K562 (cell line): ENCODE data around the gene G6PD. TPM values are rescaled to one million over a fixed set of nuclear protein-coding genes. Genes with fewer than 3 reads are reported as not detected.
A peak's percentile ranks its signal among the peaks of the same experiment; 100 is the strongest.

ENCODE experiments used
- CHD2 ChIP-seq: IDR thresholded peaks from 2 replicates; pipeline ENCODE4 v1.6.1; 2011; ENCODE audit warnings: low read depth, low read length
- GABPB1 ChIP-seq: sonication (generic); formaldehyde crosslinking; IDR thresholded peaks from 2 replicates; pipeline ENCODE4 v1.8.0; 2022; ENCODE audit warnings: mild to moderate bottlenecking, missing genetic modification reagents
- GTF2A2 ChIP-seq: IDR thresholded peaks from 2 replicates; pipeline ENCODE4 v1.6.1; 2016; ENCODE audit warnings: mild to moderate bottlenecking, missing genetic modification characterization, missing compliant biosample characterization
- HBP1 ChIP-seq: fragments of 450-650 bp; formaldehyde crosslinking; IDR thresholded peaks from 2 replicates; pipeline ENCODE4 v1.4.0; 2022; ENCODE audit warnings: missing genetic modification characterization
- ILF3 ChIP-seq: fragments of 450-650 bp; IDR thresholded peaks from 2 replicates; pipeline ENCODE4 v1.6.1; 2018; ENCODE audit warnings: antibody characterized with exemption, mild to moderate bottlenecking, moderate library complexity, borderline replicate concordance
- JUND ChIP-seq, 2 experiments: IDR thresholded peaks; 2 replicates in 1 of 2; 3 replicates in 1 of 2; pipeline ENCODE4 v1.6.1; 2011; ENCODE audit warnings: borderline replicate concordance in 2 of 2, low read depth in 2 of 2, low read length in 2 of 2, improper control_type of control experiment in 1 of 2, missing biosample characterization in 1 of 2, missing genetic modification characterization in 1 of 2, missing genetic modification reagents in 1 of 2
- MTA3 ChIP-seq: fragments of 450-650 bp; formaldehyde crosslinking; IDR thresholded peaks from 2 replicates; pipeline ENCODE4 v1.6.1; 2017; ENCODE audit warnings: mild to moderate bottlenecking, borderline replicate concordance
- NBN ChIP-seq: fragments of 450-650 bp; IDR thresholded peaks from 2 replicates; pipeline ENCODE4 v1.6.1; 2016; ENCODE audit warnings: low read depth, mild to moderate bottlenecking
- NCOA1 ChIP-seq: fragments of 450-650 bp; IDR thresholded peaks from 2 replicates; pipeline ENCODE4 v1.6.1; 2016; ENCODE audit warnings: low read depth
- NCOA6 ChIP-seq: fragments of 450-650 bp; IDR thresholded peaks from 2 replicates; pipeline ENCODE4 v1.6.1; 2017; ENCODE audit warnings: mild to moderate bottlenecking
- POLR2A ChIP-seq: fragments of 450-650 bp; conservative IDR thresholded peaks from 2 replicates; pipeline ENCODE4 v1.6.1; 2016
- POLR3G ChIP-seq: IDR thresholded peaks from 2 replicates; pipeline ENCODE4 v1.6.1; 2011; ENCODE audit not compliant: insufficient read length, insufficient replicate concordance; ENCODE audit errors: extremely low read depth
- RAD51 ChIP-seq: fragments of 450-650 bp; IDR thresholded peaks from 2 replicates; pipeline ENCODE4 v1.7.1; 2016; ENCODE audit warnings: low read depth, mild to moderate bottlenecking, borderline replicate concordance
- RNF219 ChIP-seq: fragments of 250-450 bp; sonication (Bioruptor Pico); IDR thresholded peaks from 2 replicates; pipeline ENCODE4 v1.5.0; 2022; ENCODE audit warnings: mild to moderate bottlenecking
- SAFB ChIP-seq: fragments of 200-400 bp; formaldehyde crosslinking; IDR thresholded peaks from 2 replicates; pipeline ENCODE4 v1.6.1; 2017; ENCODE audit warnings: low read depth, low read length, borderline replicate concordance
- SIX5 ChIP-seq, 2 experiments: IDR thresholded peaks; 2 replicates each; pipeline ENCODE4 v1.6.1; 2011; ENCODE audit warnings: low read length in 2 of 2, borderline replicate concordance in 1 of 2, low read depth in 1 of 2, mild to moderate bottlenecking in 1 of 2, moderate library complexity in 1 of 2; ENCODE audit not compliant: insufficient read depth in 1 of 2
- SP2 ChIP-seq: IDR thresholded peaks from 2 replicates; pipeline ENCODE4 v1.6.1; 2011; ENCODE audit warnings: mild to moderate bottlenecking, low read depth, low read length, moderate library complexity; ENCODE audit not compliant: poor library complexity, severe bottlenecking; ENCODE audit errors: extremely low read depth
- TCFL5 ChIP-seq: fragments of 250-450 bp; sonication (Bioruptor Pico); conservative IDR thresholded peaks from 2 replicates; pipeline ENCODE4 v1.6.1; 2021; ENCODE audit warnings: mild to moderate bottlenecking, moderate library complexity, matching md5 sums
- ZNF263 ChIP-seq: sonication (generic); formaldehyde crosslinking; IDR thresholded peaks from 2 replicates; pipeline ENCODE4 v1.8.0; 2022; ENCODE audit warnings: mild to moderate bottlenecking, missing genetic modification reagents, borderline replicate concordance
- ZNF551 ChIP-seq: fragments of 250-450 bp; sonication (Bioruptor Pico); IDR thresholded peaks from 2 replicates; pipeline ENCODE4 v1.5.0; 2021; ENCODE audit warnings: mild to moderate bottlenecking, moderate library complexity
- ZNF785 ChIP-seq: fragments of 250-450 bp; sonication (Bioruptor Pico); IDR thresholded peaks from 2 replicates; pipeline ENCODE4 v1.4.0; 2020; ENCODE audit warnings: mild to moderate bottlenecking
- polyA plus RNA-seq, 8 experiments: library from polyadenylated mRNA; depleted of rRNA in 4 of 8; stranded (reverse) in 5 of 8; unstranded in 3 of 8; fragments of >200 nt; fragmentation: Nextera tagmentation in 2 of 8; fragmentation: Illumina TruSeq in 1 of 8; extraction: Ambion mirVana in 2 of 8; extraction: Trizol in 1 of 8; gene quantifications; 2 replicates each; pipeline versions ENCODE4 v1.2.1 to v1.2.3, GENCODE V29; 2011 to 2014; ENCODE audit warnings: inconsistent platforms in 1 of 8, missing spikeins in 1 of 8
- total RNA-seq, 7 experiments: library from RNA; depleted of rRNA in 6 of 7; stranded (reverse); fragments of >200 nt in 6 of 7; fragmentation: Illumina TruSeq in 2 of 7; extraction: Trizol in 2 of 7; gene quantifications; 2 replicates each; pipeline versions ENCODE4 v1.2.1 to v1.2.3, GENCODE V29; 2011 to 2021; ENCODE audit warnings: low replicate concordance in 1 of 7
- TF ChIP-seq, protein P1 (sequence below): fragments of 250-450 bp; sonication (Bioruptor Pico); IDR thresholded peaks from 2 replicates; pipeline ENCODE4 v1.8.0; 2021; ENCODE audit warnings: borderline replicate concordance, mild to moderate bottlenecking, moderate library complexity; ENCODE audit not compliant: poor library complexity, severe bottlenecking
- TF ChIP-seq, protein P2 (sequence below): fragments of 450-650 bp; IDR thresholded peaks from one replicate; pipeline ENCODE4 v1.6.1; 2018; ENCODE audit warnings: mild to moderate bottlenecking, moderate library complexity; ENCODE audit not compliant: partially characterized antibody

Gene G6PD
- total and polyA plus RNA-seq, 9 of the 15 experiments (the other 6 are each of a cell fraction or from before 2014, with no cell fraction given), result 2.9 to 222 (median 66.4) TPM

GRCh38 chrX:154490414-154491083, 56.1 kb downstream of the G6PD start, which contains the start of gene SLC10A3 (continued):
- no peak for TF ChIP-seq HBP1 (CRISPR knock-in tag)
- peak; percentile 57; the same call in 1 of the 2 replicates for TF ChIP-seq GABPB1 (CRISPR knock-in tag)
- TF ChIP-seq, protein P1, sequence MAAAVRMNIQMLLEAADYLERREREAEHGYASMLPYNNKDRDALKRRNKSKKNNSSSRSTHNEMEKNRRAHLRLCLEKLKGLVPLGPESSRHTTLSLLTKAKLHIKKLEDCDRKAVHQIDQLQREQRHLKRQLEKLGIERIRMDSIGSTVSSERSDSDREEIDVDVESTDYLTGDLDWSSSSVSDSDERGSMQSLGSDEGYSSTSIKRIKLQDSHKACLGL (CRISPR knock-in tag), result no peak
- TF ChIP-seq JUND (IDR thresholded peaks at IDR 0.05; ENCODE audit: borderline replicate concordance, low read depth, low read length), result peak; percentile 34; the same call in 1 of the 2 replicates
- no peak; the same call in 2 of the 3 replicates for TF ChIP-seq JUND (tag; IDR thresholded peaks at IDR 0.05; ENCODE audit: borderline replicate concordance, low read depth, low read length)
- TF ChIP-seq GTF2A2 (tag), result no peak
- TF ChIP-seq ZNF551 (CRISPR knock-in tag), result no peak
- TF ChIP-seq NBN, result no peak
- no peak for TF ChIP-seq NCOA1
- TF ChIP-seq RNF219, result no peak
- TF ChIP-seq SP2, result no peak
- TF ChIP-seq TCFL5 (CRISPR knock-in tag), result no peak
- no peak for TF ChIP-seq NCOA6
- no peak for TF ChIP-seq SIX5 (IDR thresholded peaks at IDR 0.05; ENCODE audit: borderline replicate concordance in 1 of 2, insufficient read depth in 1 of 2, low read depth in 1 of 2, low read length in 2 of 2)
- TF ChIP-seq ZNF785, result no peak
- 0 out of 2 replicates have a peak, but pooled peaks have one; percentile 34 for TF ChIP-seq ILF3
- TF ChIP-seq ZNF263 (CRISPR knock-in tag), result no peak
- TF ChIP-seq POLR3G, result no peak
- no peak for TF ChIP-seq SAFB
- TF ChIP-seq MTA3, result no peak; the same call in 1 of the 2 replicates
- TF ChIP-seq POLR2A, result peak; percentile 78
- TF ChIP-seq, protein P2, sequence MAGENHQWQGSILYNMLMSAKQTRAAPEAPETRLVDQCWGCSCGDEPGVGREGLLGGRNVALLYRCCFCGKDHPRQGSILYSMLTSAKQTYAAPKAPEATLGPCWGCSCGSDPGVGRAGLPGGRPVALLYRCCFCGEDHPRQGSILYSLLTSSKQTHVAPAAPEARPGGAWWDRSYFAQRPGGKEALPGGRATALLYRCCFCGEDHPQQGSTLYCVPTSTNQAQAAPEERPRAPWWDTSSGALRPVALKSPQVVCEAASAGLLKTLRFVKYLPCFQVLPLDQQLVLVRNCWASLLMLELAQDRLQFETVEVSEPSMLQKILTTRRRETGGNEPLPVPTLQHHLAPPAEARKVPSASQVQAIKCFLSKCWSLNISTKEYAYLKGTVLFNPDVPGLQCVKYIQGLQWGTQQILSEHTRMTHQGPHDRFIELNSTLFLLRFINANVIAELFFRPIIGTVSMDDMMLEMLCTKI, result no peak
- no peak for TF ChIP-seq CHD2
- TF ChIP-seq RAD51, result no peak
